GM18519 (cell line): ENCODE measurements around the gene SIMC1.

ENCODE experiments used
- ATAC-seq: cut with Tn5 transposase; IDR thresholded peaks from one replicate; pipeline ENCODE4 v1.9.1; 2021; ENCODE audit warnings: mild to moderate bottlenecking, moderate library complexity; ENCODE audit not compliant: unreplicated experiment, low FRiP score

SIMC1 gene

GRCh38 chr5:176386491-176386890 lies 148.3 kb downstream of the SIMC1 start:
- no peak for ATAC-seq

- no peak for ATAC-seq
These were observed 149.2 kb downstream of the SIMC1 start for GRCh38 chr5:176387384-176387925.

- ATAC-seq = no peak
These were observed 149.8 kb downstream of the SIMC1 start for GRCh38 chr5:176388003-176388443.

- ATAC-seq = peak; percentile 74
These were observed 150.4 kb downstream of the SIMC1 start, which contains the start of the genes HIGD2A and NOP16 for GRCh38 chr5:176388444-176389134. TSS of gene HIGD2A (plus strand) at chr5:176388751. CDS start at chr5:176388820, 69 bp downstream. TSS of gene NOP16 (minus strand) at chr5:176388598. CDS start at chr5:176388539, 59 bp downstream.

- ATAC-seq = peak; percentile 12
These were observed 151.2 kb downstream of the SIMC1 start for GRCh38 chr5:176389135-176390123.

GRCh38 chr5:176391479-176391878 lies 153.3 kb downstream of the SIMC1 start:
- no peak for ATAC-seq

- ATAC-seq = no peak
These were observed 153.8 kb downstream of the SIMC1 start for GRCh38 chr5:176391999-176392398.

- ATAC-seq = no peak
These were observed 154.3 kb downstream of the SIMC1 start for GRCh38 chr5:176392526-176392925.

- no peak for ATAC-seq
These were observed 155.9 kb downstream of the SIMC1 start for GRCh38 chr5:176394096-176394495.

GRCh38 chr5:176394881-176395675 lies 156.9 kb downstream of the SIMC1 start:
- ATAC-seq = no peak
